PC-9 (cell line): ENCODE data around the gene OAF. TPM values are rescaled to one million over a fixed set of nuclear protein-coding genes. Genes with fewer than 3 reads are reported as not detected.

Experiments used
- BruUV-seq: library from RNA; stranded (reverse); fragments of 400-500 nt; replicated peaks from 2 replicates; lab custom pipeline; 2021; lab: Mats Ljungman, UMichigan
- CTCF ChIA-PET: fragments of 300-600 bp; sonication (Branson Sonifier 250); formaldehyde crosslinking; loops from one replicate; lab custom pipeline; 2022; ENCODE audit warnings: antibody characterized with exemption; lab: Charles Lee
- POLR2A ChIA-PET: fragments of 300-600 bp; sonication (Branson Sonifier 250); formaldehyde crosslinking; loops from one replicate; lab custom pipeline; 2022; ENCODE audit warnings: antibody characterized with exemption; ENCODE audit not compliant: unreplicated experiment; lab: Charles Lee
- DNase-seq, 2 experiments: peaks; one replicate each; pipeline versions ENCODE4 v3.0.0 to v3.0.0-alpha.2; 2015 to 2022; ENCODE audit warnings: mixed read lengths in 1 of 2
- H2AFZ ChIP-seq: fragments of 200-600 bp; sonication (generic); 2 replicates; pipeline ENCODE4 v1.8.1; 2017; ENCODE audit warnings: antibody characterized with exemption
- H3F3A ChIP-seq: fragments of 200-600 bp; sonication (generic); 2 replicates; pipeline ENCODE4 v1.8.1; 2017; ENCODE audit warnings: antibody characterized with exemption, mild to moderate bottlenecking, low read depth; ENCODE audit not compliant: insufficient read depth
- H3K27ac ChIP-seq: fragments of 200-600 bp; sonication (generic); 2 replicates; pipeline ENCODE4 v1.6.1; 2016; ENCODE audit warnings: mixed run types
- H3K27me3 ChIP-seq: fragments of 200-600 bp; sonication (generic); 2 replicates; pipeline ENCODE4 v1.6.1; 2016; ENCODE audit warnings: low read depth, mixed run types; ENCODE audit not compliant: insufficient read depth
- H3K36me3 ChIP-seq: fragments of 200-600 bp; sonication (generic); 2 replicates; pipeline ENCODE4 v1.6.1; 2016; ENCODE audit warnings: low read depth, mixed run types
- H3K4me1 ChIP-seq: fragments of 200-600 bp; sonication (generic); replicated peaks from 2 replicates; pipeline ENCODE4 v1.6.1; 2016; ENCODE audit warnings: mixed run types; ENCODE audit not compliant: insufficient read depth
- H3K4me2 ChIP-seq: fragments of 200-600 bp; sonication (generic); 2 replicates; pipeline ENCODE4 v1.6.1; 2017; ENCODE audit warnings: mixed run types
- H3K4me3 ChIP-seq: fragments of 200-600 bp; sonication (generic); 2 replicates; pipeline ENCODE4 v1.6.1; 2016; ENCODE audit warnings: mixed run types
- H3K79me2 ChIP-seq: fragments of 200-600 bp; sonication (generic); 2 replicates; pipeline ENCODE4 v1.6.1; 2017; ENCODE audit warnings: low read depth, mixed run types
- H3K9me2 ChIP-seq: fragments of 200-600 bp; sonication (generic); 2 replicates; pipeline ENCODE4 v1.8.1; 2017; ENCODE audit warnings: mild to moderate bottlenecking; ENCODE audit not compliant: insufficient read depth
- H3K9me3 ChIP-seq: fragments of 200-600 bp; sonication (generic); 2 replicates; pipeline ENCODE4 v1.8.1; 2016; ENCODE audit warnings: low read depth; ENCODE audit not compliant: insufficient read depth
- H4K20me1 ChIP-seq: fragments of 200-600 bp; sonication (generic); 2 replicates; pipeline ENCODE4 v1.8.1; 2017; ENCODE audit not compliant: insufficient read depth
- CTCF ChIP-seq: fragments of 200-600 bp; sonication (generic); conservative IDR thresholded peaks from 2 replicates; pipeline ENCODE4 v1.6.1; 2017; ENCODE audit warnings: mixed run types, antibody characterized with exemption, mild to moderate bottlenecking, moderate library complexity
- EZH2 ChIP-seq: fragments of 200-600 bp; sonication (generic); IDR thresholded peaks from 2 replicates; pipeline ENCODE4 v1.8.0; 2017; ENCODE audit warnings: antibody characterized with exemption, low read depth
- intact Hi-C: fragments of 100-400 bp; cut with micrococcal nuclease; formaldehyde crosslinking; loops from one replicate; pipeline ENCODE4 v1.10.0; 2022; ENCODE audit not compliant: unreplicated experiment
- total RNA-seq: library from RNA; stranded (reverse); gene quantifications from 2 replicates; pipeline ENCODE4 v1.2.3, GENCODE V29; 2021

Gene OAF
- total RNA-seq, 1 experiment from 2014 or later = 45.6 TPM

GRCh38 chr11:120186774-120187591, 23.8 kb upstream of the OAF start:
- Histone ChIP-seq H3K9me2 (no peaks in the 10 kb centered on the region), H3F3A (no peaks in the 10 kb centered on the region), H3K79me2 (no peaks in the 10 kb centered on the region), H2AFZ (no peak overlapping the region), H3K4me2 (no peak overlapping the region), H3K4me1 (no peaks in the 10 kb centered on the region), H3K36me3 (no peaks in the 10 kb centered on the region), H3K9me3 (no peaks in the 10 kb centered on the region), H3K4me3 (no peak overlapping the region), H3K27ac (no peak overlapping the region), H3K27me3 (peaks cover 4% of the 10 kb centered on the region; the same call in 1 of the 2 replicates), H4K20me1 (no peaks in the 10 kb centered on the region)
- DNase-seq = no peak
- ChIA-PET POLR2A (no interaction called here), CTCF (no interaction called here)
- TF ChIP-seq EZH2 (no peak), CTCF (no peak)
- no TSS peak for BruUV-seq
- intact Hi-C loops = no loop called here

DNA sequence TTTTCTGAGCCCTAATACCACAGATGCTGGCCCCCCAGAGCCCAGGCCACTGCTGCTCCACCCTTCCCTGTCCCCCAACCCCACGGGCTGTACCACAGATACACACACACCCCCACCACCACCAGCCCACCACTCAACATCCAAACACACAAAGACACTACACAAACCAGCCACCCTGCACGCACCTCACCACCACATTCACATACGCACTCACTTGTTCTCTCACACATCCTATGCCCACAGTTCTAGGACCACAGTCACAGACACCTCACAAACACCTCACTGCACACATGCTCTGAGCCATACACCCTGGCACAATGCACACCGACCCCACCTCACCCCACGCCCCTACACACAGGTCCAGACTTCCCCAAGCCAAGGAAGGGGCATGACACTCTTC, 22.5 kb upstream of the OAF start:
- ChIA-PET CTCF (no interaction called here), POLR2A (no interaction called here)
- no peaks in the 10 kb centered on the region for H4K20me1 ChIP-seq
- no peaks in the 10 kb centered on the region for H3K9me3 ChIP-seq
- no peaks in the 10 kb centered on the region for H3K9me2 ChIP-seq
- no peak overlapping the region for H2AFZ ChIP-seq
- no peak overlapping the region for H3K4me3 ChIP-seq
- no peaks in the 10 kb centered on the region for H3K36me3 ChIP-seq
- no peaks in the 10 kb centered on the region for H3K4me1 ChIP-seq
- no peak overlapping the region for H3K27ac ChIP-seq
- no TSS peak for BruUV-seq
- H3K79me2 ChIP-seq = no peaks in the 10 kb centered on the region
- H3F3A ChIP-seq = no peaks in the 10 kb centered on the region
- no peak for DNase-seq
- TF ChIP-seq CTCF (no peak), EZH2 (no peak)
- H3K27me3 ChIP-seq = peaks cover 4% of the 10 kb centered on the region; the same call in 1 of the 2 replicates
- H3K4me2 ChIP-seq = no peak overlapping the region
- intact Hi-C loops = no loop called here

- no TSS peak for BruUV-seq
- intact Hi-C loops = no loop called here
- Histone ChIP-seq H3K27me3 (peaks cover 4% of the 10 kb centered on the region; the same call in 1 of the 2 replicates), H3K27ac (no peak overlapping the region), H4K20me1 (no peaks in the 10 kb centered on the region), H3K4me2 (no peak overlapping the region), H3K36me3 (no peaks in the 10 kb centered on the region), H3K9me2 (no peaks in the 10 kb centered on the region), H2AFZ (no peak overlapping the region), H3K4me3 (no peak overlapping the region), H3K4me1 (no peaks in the 10 kb centered on the region), H3K9me3 (no peaks in the 10 kb centered on the region), H3K79me2 (no peaks in the 10 kb centered on the region), H3F3A (no peaks in the 10 kb centered on the region)
- POLR2A ChIA-PET = no interaction called here
- CTCF ChIA-PET = no interaction called here
- TF ChIP-seq CTCF = no peak
- no peak for TF ChIP-seq EZH2
- no peak for DNase-seq
These were observed 21.9 kb upstream of the OAF start for GRCh38 chr11:120188811-120189455.
